ENCODE results near the gene PRKCB. TPM values are rescaled to one million over a fixed set of nuclear protein-coding genes. Genes with fewer than 3 reads are reported as not detected.

PRKCB gene
- total and polyA plus RNA-seq, 2 of the 8 experiments (the other 6 are each of a cell fraction or from before 2014, with no cell fraction given): 7.1 to 12.1 TPM

DNA sequence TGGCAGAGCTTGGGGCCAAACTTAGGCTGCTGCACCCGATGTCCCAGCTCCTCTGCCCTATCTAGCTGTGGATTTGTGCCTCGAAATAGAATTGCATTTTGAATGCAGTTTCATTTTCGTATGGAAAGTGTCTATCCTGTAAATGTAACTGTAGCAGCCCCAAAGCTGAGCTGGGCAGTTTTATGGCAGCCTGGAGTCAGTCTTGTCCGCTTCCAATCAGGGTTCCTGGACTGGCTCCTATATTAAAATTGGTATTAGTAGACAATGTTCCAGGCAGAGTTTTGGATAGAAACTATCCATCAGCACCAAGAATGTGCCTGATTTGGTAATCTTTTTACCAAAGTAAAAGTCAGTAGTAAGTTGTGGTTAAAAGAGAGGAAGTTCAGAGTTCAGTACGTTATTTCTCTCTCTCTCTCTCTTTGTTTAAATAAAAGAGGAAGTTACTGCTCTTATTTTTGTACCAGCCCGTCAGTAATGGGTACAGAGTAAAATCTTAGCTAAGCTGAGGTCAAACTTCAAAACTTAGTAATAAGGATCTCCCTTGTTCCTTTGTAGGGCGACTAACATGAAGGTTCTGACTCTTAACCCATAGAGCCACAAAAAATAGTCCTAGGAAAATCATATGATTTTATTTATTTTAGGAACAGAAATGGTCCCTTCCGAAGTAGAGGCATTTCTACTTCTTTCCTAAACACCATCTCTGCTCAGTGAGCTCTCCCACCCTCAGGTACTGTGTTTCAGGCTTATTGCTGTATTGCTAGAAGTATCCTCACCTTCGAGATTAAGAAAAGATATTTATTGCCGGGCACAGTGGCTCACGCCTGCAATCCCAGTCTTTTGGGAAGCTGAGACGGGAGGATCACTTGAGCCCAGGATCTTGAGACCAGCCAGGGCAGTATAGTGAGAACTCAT lies 28.0 kb downstream of the PRKCB start (continued):
- TF ChIP-seq SUZ12 (IDR thresholded peaks at IDR 0.05; ENCODE audit: low read length) (no peak), SP1 (IDR thresholded peaks at IDR 0.05; ENCODE audit: low read depth, low read length) (no peak), BACH1 (IDR thresholded peaks at IDR 0.05; ENCODE audit: low read length) (no peak), TAF7 (optimal IDR thresholded peaks at IDR 0.05; ENCODE audit: borderline replicate concordance, low read depth, low read length) (no peak), SRF (IDR thresholded peaks at IDR 0.05; ENCODE audit: low read depth, low read length) (no peak), CBX5 (IDR thresholded peaks at IDR 0.05; ENCODE audit: low read depth, low read length) (no peak), MAFK (IDR thresholded peaks at IDR 0.05; ENCODE audit: low read depth, low read length) (no peak), JUND (IDR thresholded peaks at IDR 0.05; ENCODE audit: low read length) (no peak), BRCA1 (IDR thresholded peaks at IDR 0.05; ENCODE audit: low read depth, low read length) (no peak), SIRT6 (IDR thresholded peaks at IDR 0.05; ENCODE audit: low read length) (no peak)
